ENCODE results near the gene RASL10B.

RASL10B gene

GRCh38 chr17:35726127-35726952, 5.1 kb upstream of the RASL10B start:
- Histone ChIP-seq H3K4me3 (IDR thresholded peaks at IDR 0.05; ENCODE audit: insufficient read depth, low read depth, low read length) (no peak overlapping the region), H4K20me1 (ENCODE audit: insufficient read depth) (no peaks in the 10 kb centered on the region), H2AFZ (ENCODE audit: low read depth) (no peak overlapping the region), H3K36me3 (ENCODE audit: insufficient read depth) (peaks cover 4% of the 10 kb centered on the region; the same call in 1 of the 2 replicates), H3K27me3 (ENCODE audit: insufficient read depth, low read depth) (no peaks in the 10 kb centered on the region), H3K79me2 (ENCODE audit: insufficient read depth, low read depth) (no peaks in the 10 kb centered on the region), H3K9ac (no peak overlapping the region), H3K27ac (no peak overlapping the region), H3K4me1 (ENCODE audit: low read depth, poor library complexity, severe bottlenecking) (no peaks in the 10 kb centered on the region), H3K4me2 (no peak overlapping the region)
- no peak for TF ChIP-seq CTCF (conservative IDR thresholded peaks at IDR 0.05; ENCODE audit: low read depth, low read length)

- Histone ChIP-seq H3K27ac (no peak overlapping the region), H3K27me3 (ENCODE audit: insufficient read depth, low read depth) (no peaks in the 10 kb centered on the region), H3K79me2 (ENCODE audit: insufficient read depth, low read depth) (no peaks in the 10 kb centered on the region), H3K4me1 (ENCODE audit: low read depth, poor library complexity, severe bottlenecking) (no peaks in the 10 kb centered on the region), H3K36me3 (ENCODE audit: insufficient read depth) (peaks cover 4% of the 10 kb centered on the region; the same call in 1 of the 2 replicates), H3K9ac (no peak overlapping the region), H2AFZ (ENCODE audit: low read depth) (no peak overlapping the region), H4K20me1 (ENCODE audit: insufficient read depth) (no peaks in the 10 kb centered on the region), H3K4me3 (IDR thresholded peaks at IDR 0.05; ENCODE audit: insufficient read depth, low read depth, low read length) (no peak overlapping the region), H3K4me2 (no peak overlapping the region)
- TF ChIP-seq CTCF (conservative IDR thresholded peaks at IDR 0.05; ENCODE audit: low read depth, low read length), result no peak
These were observed 4.4 kb upstream of the RASL10B start for GRCh38 chr17:35726953-35727460.

- no peak for TF ChIP-seq CTCF (conservative IDR thresholded peaks at IDR 0.05; ENCODE audit: low read depth, low read length)
- no peaks in the 10 kb centered on the region for H3K79me2 ChIP-seq (ENCODE audit: insufficient read depth, low read depth)
- no peak overlapping the region for H3K27ac ChIP-seq
- H3K36me3 ChIP-seq (ENCODE audit: insufficient read depth), result peaks cover 1% of the 10 kb centered on the region; the same call in 1 of the 2 replicates
- H3K4me1 ChIP-seq (ENCODE audit: low read depth, poor library complexity, severe bottlenecking), result no peaks in the 10 kb centered on the region
- no peaks in the 10 kb centered on the region for H4K20me1 ChIP-seq (ENCODE audit: insufficient read depth)
- H2AFZ ChIP-seq (ENCODE audit: low read depth), result no peak overlapping the region
- no peak overlapping the region for H3K4me2 ChIP-seq
- H3K27me3 ChIP-seq (ENCODE audit: insufficient read depth, low read depth), result no peaks in the 10 kb centered on the region
- H3K9ac ChIP-seq, result no peak overlapping the region
- H3K4me3 ChIP-seq (IDR thresholded peaks at IDR 0.05; ENCODE audit: insufficient read depth, low read depth, low read length), result no peak overlapping the region
These were observed 3.8 kb upstream of the RASL10B start for GRCh38 chr17:35727635-35728034.

- no peaks in the 10 kb centered on the region for H3K27me3 ChIP-seq (ENCODE audit: insufficient read depth, low read depth)
- H4K20me1 ChIP-seq (ENCODE audit: insufficient read depth), result no peaks in the 10 kb centered on the region
- TF ChIP-seq CTCF (conservative IDR thresholded peaks at IDR 0.05; ENCODE audit: low read depth, low read length), result no peak
These were observed 2.9 kb upstream of the RASL10B start for GRCh38 chr17:35728551-35728950.

More at GRCh38 chr17:35728551-35728950, 2.9 kb upstream of the RASL10B start:
- H3K9ac ChIP-seq, result no peak overlapping the region
- H3K4me1 ChIP-seq (ENCODE audit: low read depth, poor library complexity, severe bottlenecking), result no peaks in the 10 kb centered on the region
- H3K36me3 ChIP-seq (ENCODE audit: insufficient read depth), result no peaks in the 10 kb centered on the region; the same call in 1 of the 2 replicates
- H2AFZ ChIP-seq (ENCODE audit: low read depth), result no peak overlapping the region
- H3K27ac ChIP-seq, result no peak overlapping the region
- H3K79me2 ChIP-seq (ENCODE audit: insufficient read depth, low read depth), result no peaks in the 10 kb centered on the region
- H3K4me3 ChIP-seq (IDR thresholded peaks at IDR 0.05; ENCODE audit: insufficient read depth, low read depth, low read length), result no peak overlapping the region
- no peak overlapping the region for H3K4me2 ChIP-seq
